Measurements from ENCODE around the gene ADORA2A.

DNA sequence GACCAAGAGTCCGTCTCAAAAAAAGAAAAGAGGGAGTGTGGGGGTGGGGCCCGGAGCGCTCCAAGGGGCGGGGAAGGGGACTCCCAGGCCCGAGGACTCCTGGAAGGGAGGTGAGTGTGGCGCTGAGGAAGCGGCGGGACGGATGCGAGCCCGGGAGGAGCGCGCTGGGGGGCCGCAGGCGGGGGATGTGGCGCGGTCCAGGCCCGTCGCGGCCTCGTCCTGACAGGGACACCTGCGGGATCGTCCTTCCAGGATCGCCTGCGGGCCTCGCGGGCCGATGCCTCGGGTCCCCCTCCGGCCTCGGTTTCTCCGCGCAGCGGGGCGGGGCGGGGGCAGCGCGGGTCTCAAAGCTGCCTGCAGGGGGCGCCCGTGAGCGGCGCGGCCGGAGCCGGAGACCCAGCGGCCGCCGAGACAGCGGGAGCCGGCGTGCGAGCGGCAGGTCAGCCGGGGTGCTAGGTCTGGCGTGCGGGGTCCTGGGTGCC, 3.8 kb upstream of the ADORA2A start:
- TF ChIP-seq POLR2AphosphoS5 (IDR thresholded peaks at IDR 0.05): peak in 1 of 3 donors; percentile 3
- no peak for TF ChIP-seq POLR2A (IDR thresholded peaks at IDR 0.05)
- TF ChIP-seq, protein P1, sequence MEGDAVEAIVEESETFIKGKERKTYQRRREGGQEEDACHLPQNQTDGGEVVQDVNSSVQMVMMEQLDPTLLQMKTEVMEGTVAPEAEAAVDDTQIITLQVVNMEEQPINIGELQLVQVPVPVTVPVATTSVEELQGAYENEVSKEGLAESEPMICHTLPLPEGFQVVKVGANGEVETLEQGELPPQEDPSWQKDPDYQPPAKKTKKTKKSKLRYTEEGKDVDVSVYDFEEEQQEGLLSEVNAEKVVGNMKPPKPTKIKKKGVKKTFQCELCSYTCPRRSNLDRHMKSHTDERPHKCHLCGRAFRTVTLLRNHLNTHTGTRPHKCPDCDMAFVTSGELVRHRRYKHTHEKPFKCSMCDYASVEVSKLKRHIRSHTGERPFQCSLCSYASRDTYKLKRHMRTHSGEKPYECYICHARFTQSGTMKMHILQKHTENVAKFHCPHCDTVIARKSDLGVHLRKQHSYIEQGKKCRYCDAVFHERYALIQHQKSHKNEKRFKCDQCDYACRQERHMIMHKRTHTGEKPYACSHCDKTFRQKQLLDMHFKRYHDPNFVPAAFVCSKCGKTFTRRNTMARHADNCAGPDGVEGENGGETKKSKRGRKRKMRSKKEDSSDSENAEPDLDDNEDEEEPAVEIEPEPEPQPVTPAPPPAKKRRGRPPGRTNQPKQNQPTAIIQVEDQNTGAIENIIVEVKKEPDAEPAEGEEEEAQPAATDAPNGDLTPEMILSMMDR (IDR thresholded peaks at IDR 0.05): peak in 5 of 7 experiments; percentile 15 to 98 (median 94)

Data from stomach (tissue), 4 donors.